ENCODE results near the gene ARFGAP1. TPM values are rescaled to one million over a fixed set of nuclear protein-coding genes. Genes with fewer than 3 reads are reported as not detected.

Gene ARFGAP1
- total and polyA plus RNA-seq, 2 of the 4 experiments (the other 2 are of a cell fraction), result 59.1 to 194 TPM

- H3K4ac ChIP-seq (ENCODE audit: low read depth, low read length), result no peak overlapping the region
- H2AK5ac ChIP-seq (ENCODE audit: low read depth, low read length), result no peak overlapping the region
- H3K14ac ChIP-seq (replicated peaks; ENCODE audit: low read depth, low read length), result no peak overlapping the region
- H2AK9ac ChIP-seq (replicated peaks; ENCODE audit: low read depth, low read length, poor library complexity), result no peak overlapping the region
- no peak overlapping the region for H2BK15ac ChIP-seq (ENCODE audit: low read depth, low read length)
- H3K27ac ChIP-seq (ENCODE audit: insufficient read depth, low read length), result no peak overlapping the region
- no peak overlapping the region for H2BK5ac ChIP-seq (ENCODE audit: low read depth, low read length, poor library complexity, severe bottlenecking)
- no peaks in the 10 kb centered on the region; the same call in 1 of the 2 replicates for H4K20me1 ChIP-seq (ENCODE audit: insufficient read depth, low read length)
- ATAC-seq (ENCODE audit: low read depth), result no peak
- no peak overlapping the region for H3K56ac ChIP-seq (ENCODE audit: extremely low read depth, insufficient read depth, low read length)
- TF ChIP-seq CTCF (conservative IDR thresholded peaks at IDR 0.05; ENCODE audit: low read depth, low read length) (no peak), FOS (IDR thresholded peaks at IDR 0.05; ENCODE audit: low read depth, low read length) (no peak), CHD1 (IDR thresholded peaks at IDR 0.05; ENCODE audit: low read depth, low read length) (no peak), RCOR1 (IDR thresholded peaks at IDR 0.05; ENCODE audit: insufficient replicate concordance, low read length) (no peak), RFX5 (IDR thresholded peaks at IDR 0.05; ENCODE audit: low read depth, low read length) (no peak), MXI1 (IDR thresholded peaks at IDR 0.05; ENCODE audit: borderline replicate concordance, low read depth, low read length) (no peak), CEBPB (IDR thresholded peaks at IDR 0.05; ENCODE audit: low read depth, low read length) (no peak), SMC3 (IDR thresholded peaks at IDR 0.05; ENCODE audit: low read depth, low read length) (no peak), POLR2A (IDR thresholded peaks at IDR 0.05; ENCODE audit: low read depth, low read length) (no peak), MAZ (IDR thresholded peaks at IDR 0.05; ENCODE audit: borderline replicate concordance, low read depth, low read length) (no peak), RAD21 (IDR thresholded peaks at IDR 0.05; ENCODE audit: low read length) (no peak)
- TF ChIP-seq, protein P1, sequence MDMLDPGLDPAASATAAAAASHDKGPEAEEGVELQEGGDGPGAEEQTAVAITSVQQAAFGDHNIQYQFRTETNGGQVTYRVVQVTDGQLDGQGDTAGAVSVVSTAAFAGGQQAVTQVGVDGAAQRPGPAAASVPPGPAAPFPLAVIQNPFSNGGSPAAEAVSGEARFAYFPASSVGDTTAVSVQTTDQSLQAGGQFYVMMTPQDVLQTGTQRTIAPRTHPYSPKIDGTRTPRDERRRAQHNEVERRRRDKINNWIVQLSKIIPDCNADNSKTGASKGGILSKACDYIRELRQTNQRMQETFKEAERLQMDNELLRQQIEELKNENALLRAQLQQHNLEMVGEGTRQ (IDR thresholded peaks at IDR 0.05; ENCODE audit: low read depth, low read length), result no peak
- no peaks in the 10 kb centered on the region for H3K36me3 ChIP-seq (ENCODE audit: control insufficient read depth, insufficient read depth, low read length)
- no peaks in the 10 kb centered on the region for H3K4me1 ChIP-seq (ENCODE audit: control insufficient read depth, insufficient read depth, low read length)
- dilution Hi-C loops (cut with HindIII; ENCODE audit: low sequenced_read_pairs, unreplicated experiment), result no loop called here
- no peak overlapping the region for H3K4me2 ChIP-seq (ENCODE audit: low read depth, low read length)
- peaks cover 60% of the 10 kb centered on the region for H3K27me3 ChIP-seq (ENCODE audit: control insufficient read depth, insufficient read depth, low read length)
- no peak for DNase-seq
- 87% methylated on average over 8 of the region's 15 CpGs; no CpG with 5 or more reads in 1 of the 2 experiments for WGBS, 2 experiments (ENCODE audit: extremely low coverage in 2 of 2, insufficient read length in 1 of 2)
- no peak overlapping the region for H3K4me3 ChIP-seq (ENCODE audit: insufficient read depth, low read depth, low read length)
- no TSS peak for BruUV-seq (replicated peaks)
- no peak overlapping the region for H4K5ac ChIP-seq (ENCODE audit: low read depth, low read length)
- no peak overlapping the region for H4K8ac ChIP-seq (ENCODE audit: low read depth in 2 of 2, low read length in 2 of 2)
- no peaks in the 10 kb centered on the region for H3K9me1 ChIP-seq (ENCODE audit: insufficient read depth, low read length)
- H2BK120ac ChIP-seq (ENCODE audit: low read depth, low read length), result no peak overlapping the region
- no peak overlapping the region for H4K91ac ChIP-seq (ENCODE audit: insufficient read depth, low read depth, low read length)
- no peak overlapping the region for H2AFZ ChIP-seq (replicated peaks; ENCODE audit: low read length, poor library complexity)
- intact Hi-C loops (cut with micrococcal nuclease), result no loop called here
- H3K79me1 ChIP-seq (ENCODE audit: low read depth in 1 of 2, low read length in 2 of 2), result no peaks in the 10 kb centered on the region
- ChIA-PET CTCF (no interaction called here), POLR2A (ENCODE audit: unreplicated experiment) (no interaction called here)
- no peak overlapping the region for H3K9ac ChIP-seq (ENCODE audit: low read depth, low read length)
- no peak overlapping the region for H2BK20ac ChIP-seq (ENCODE audit: low read depth, low read length)
- in situ Hi-C loops (cut with MboI; ENCODE audit: low sequenced_read_pairs), result no loop called here
- H3K18ac ChIP-seq (ENCODE audit: low read depth, low read length), result no peak overlapping the region
- no peaks in the 10 kb centered on the region for H3K9me3 ChIP-seq (ENCODE audit: control insufficient read depth, insufficient read depth, low read length)
- no peak overlapping the region for H3K23ac ChIP-seq (ENCODE audit: low read depth, low read length)
Observed at GRCh38 chr20:63249891-63250290, 22.7 kb upstream of the ARFGAP1 start.
